GM06990 (cell line): Measurements from ENCODE around the gene HIBCH.

Experiments used
- DNase-seq: peaks from one replicate; pipeline ENCODE4 v3.0.0-alpha.2; 2011; ENCODE audit not compliant: insufficient read length; ENCODE audit errors: extremely low read depth
- H3K27me3 ChIP-seq: replicated peaks from 2 replicates; pipeline ENCODE4 v1.6.0; 2011; ENCODE audit warnings: low read length; ENCODE audit not compliant: control insufficient read depth, insufficient read depth
- H3K36me3 ChIP-seq: 2 replicates; pipeline ENCODE4 v1.5.1; 2011; ENCODE audit warnings: low read length; ENCODE audit not compliant: control insufficient read depth, insufficient read depth
- H3K4me3 ChIP-seq: replicated peaks from 2 replicates; pipeline ENCODE4 v1.5.1; 2011; ENCODE audit warnings: low read depth, mild to moderate bottlenecking, control low read depth, low read length
- CTCF ChIP-seq: IDR thresholded peaks from 2 replicates; pipeline ENCODE4 v1.5.1; 2011; ENCODE audit warnings: low read length, control low read depth, mild to moderate bottlenecking, inconsistent platforms; ENCODE audit not compliant: insufficient read depth, poor library complexity, severe bottlenecking

HIBCH gene

GRCh38 chr2:190354003-190354690 lies 34.5 kb upstream of the HIBCH start:
- TF ChIP-seq CTCF, result no peak
- no peak for DNase-seq
- H3K27me3 ChIP-seq, result no peaks in the 10 kb centered on the region
- H3K36me3 ChIP-seq, result no peaks in the 10 kb centered on the region
- H3K4me3 ChIP-seq, result no peak overlapping the region

- Histone ChIP-seq H3K27me3 (no peaks in the 10 kb centered on the region), H3K36me3 (no peaks in the 10 kb centered on the region), H3K4me3 (no peak overlapping the region)
- no peak for DNase-seq
- no peak for TF ChIP-seq CTCF
Observed at GRCh38 chr2:190353537-190353899, 33.9 kb upstream of the HIBCH start.

GRCh38 chr2:190352668-190353536 lies 33.3 kb upstream of the HIBCH start:
- TF ChIP-seq CTCF, result no peak
- Histone ChIP-seq H3K36me3 (no peaks in the 10 kb centered on the region), H3K27me3 (no peaks in the 10 kb centered on the region), H3K4me3 (no peak overlapping the region)
- no peak for DNase-seq

- Histone ChIP-seq H3K36me3 (no peaks in the 10 kb centered on the region), H3K4me3 (no peak overlapping the region), H3K27me3 (no peaks in the 10 kb centered on the region)
- no peak for TF ChIP-seq CTCF
- no peak for DNase-seq
Observed at GRCh38 chr2:190351955-190352354, 32.3 kb upstream of the HIBCH start.

GRCh38 chr2:190350371-190350770 lies 30.7 kb upstream of the HIBCH start:
- TF ChIP-seq CTCF, result no peak
- Histone ChIP-seq H3K4me3 (no peak overlapping the region), H3K36me3 (no peaks in the 10 kb centered on the region), H3K27me3 (no peaks in the 10 kb centered on the region)
- DNase-seq, result no peak
